Body of pancreas (tissue), 4 donors: ENCODE measurements around the gene STK32B.

ENCODE experiments used
- POLR2A ChIP-seq, 3 donors: fragments of 450-650 bp; IDR thresholded peaks; one replicate each; pipeline ENCODE4 v1.6.1; 2016; ENCODE audit warnings: antibody characterized with exemption in 3 of 3, mild to moderate bottlenecking in 2 of 3
- TF ChIP-seq, protein P1 (sequence below), 7 experiments: fragments of 450-650 bp in 4 of 7; fragments of 200-600 bp in 3 of 7; sonication (generic) in 3 of 7; IDR thresholded peaks; one replicate each; pipeline ENCODE4 v1.5.1; 2016 to 2019; ENCODE audit warnings: antibody characterized with exemption in 7 of 7

DNA sequence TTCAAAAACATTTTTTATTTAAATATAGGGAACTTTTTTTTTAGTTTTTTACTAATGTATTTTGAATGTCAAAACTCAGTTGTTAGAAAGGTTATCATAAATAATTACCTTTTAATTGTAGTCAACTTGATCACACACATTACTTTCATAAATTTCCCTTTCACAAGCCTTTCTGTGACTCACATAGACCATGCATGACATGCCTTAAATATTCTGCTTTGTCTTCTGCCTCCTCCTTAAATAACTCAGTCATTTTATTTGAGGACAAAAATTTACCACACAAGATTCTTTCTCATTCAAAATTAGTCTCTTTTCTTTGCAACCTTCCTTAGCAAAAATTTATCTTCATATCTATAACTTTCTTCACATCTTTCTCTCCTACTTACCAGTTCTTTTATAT lies 437.1 kb downstream of the STK32B start:
- TF ChIP-seq, protein P1, sequence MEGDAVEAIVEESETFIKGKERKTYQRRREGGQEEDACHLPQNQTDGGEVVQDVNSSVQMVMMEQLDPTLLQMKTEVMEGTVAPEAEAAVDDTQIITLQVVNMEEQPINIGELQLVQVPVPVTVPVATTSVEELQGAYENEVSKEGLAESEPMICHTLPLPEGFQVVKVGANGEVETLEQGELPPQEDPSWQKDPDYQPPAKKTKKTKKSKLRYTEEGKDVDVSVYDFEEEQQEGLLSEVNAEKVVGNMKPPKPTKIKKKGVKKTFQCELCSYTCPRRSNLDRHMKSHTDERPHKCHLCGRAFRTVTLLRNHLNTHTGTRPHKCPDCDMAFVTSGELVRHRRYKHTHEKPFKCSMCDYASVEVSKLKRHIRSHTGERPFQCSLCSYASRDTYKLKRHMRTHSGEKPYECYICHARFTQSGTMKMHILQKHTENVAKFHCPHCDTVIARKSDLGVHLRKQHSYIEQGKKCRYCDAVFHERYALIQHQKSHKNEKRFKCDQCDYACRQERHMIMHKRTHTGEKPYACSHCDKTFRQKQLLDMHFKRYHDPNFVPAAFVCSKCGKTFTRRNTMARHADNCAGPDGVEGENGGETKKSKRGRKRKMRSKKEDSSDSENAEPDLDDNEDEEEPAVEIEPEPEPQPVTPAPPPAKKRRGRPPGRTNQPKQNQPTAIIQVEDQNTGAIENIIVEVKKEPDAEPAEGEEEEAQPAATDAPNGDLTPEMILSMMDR (IDR thresholded peaks at IDR 0.05) = no peak
- no peak for TF ChIP-seq POLR2A (IDR thresholded peaks at IDR 0.05)
